Subcutaneous preadipocyte (primary cell): ENCODE measurements around the gene MMAB. TPM values are rescaled to one million over a fixed set of nuclear protein-coding genes. Genes with fewer than 3 reads are reported as not detected.

Experiments used
- total RNA-seq: library from RNA; depleted of rRNA; stranded (reverse); fragments of >200 nt; gene quantifications from 2 replicates; pipeline ENCODE4 v1.2.3, GENCODE V29; 2012

The MMAB gene
- 75.7 and 78.3 TPM in 2 replicates for total RNA-seq

DNA sequence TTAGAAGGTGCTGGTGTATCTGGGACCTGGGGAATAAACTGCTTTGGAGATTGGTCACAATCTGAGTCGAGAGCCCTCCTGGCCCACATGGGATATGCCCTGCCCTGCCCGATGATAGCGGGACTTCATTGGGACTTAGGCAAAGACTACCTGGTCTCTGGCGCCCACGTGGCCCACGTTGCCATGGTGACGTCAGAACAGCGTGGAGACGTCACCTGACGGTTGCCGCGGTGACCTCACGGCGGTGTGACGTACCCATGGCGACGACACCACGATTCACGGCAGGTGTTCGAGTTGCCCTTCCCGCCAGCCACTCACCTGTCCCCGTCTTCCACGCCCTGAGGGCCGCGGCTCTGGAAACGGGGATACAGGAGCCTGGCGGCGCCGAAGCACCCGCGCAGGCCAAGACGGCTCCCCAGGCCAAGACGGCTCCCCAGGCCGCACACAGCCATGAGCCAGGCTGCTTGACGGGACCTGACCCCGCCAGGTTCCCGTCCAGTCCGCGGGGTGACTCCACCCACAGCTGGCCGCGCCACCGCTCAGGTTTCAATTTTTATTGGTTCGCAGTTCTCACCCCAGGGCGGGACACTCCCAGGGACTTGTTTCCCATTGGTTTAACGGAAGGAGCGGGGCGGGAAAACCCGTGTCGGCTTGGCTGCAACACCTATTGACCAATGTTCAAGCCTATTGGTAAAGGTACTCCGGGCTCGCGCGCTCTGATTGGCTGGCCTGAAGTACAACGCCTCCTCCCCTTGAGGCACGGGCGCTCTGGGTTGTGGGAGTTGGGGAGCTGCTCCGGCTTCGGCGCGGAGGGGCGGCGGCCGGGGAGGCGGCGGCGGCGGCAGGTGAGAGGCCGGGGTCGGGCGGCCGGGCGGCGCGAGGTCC lies at the start of gene MMAB, which contains the start of gene MVK:
Gene MMAB, minus strand, starts transcription at position 476 of the 885 bp plus-strand sequence. Its CDS starts 24 bp downstream, at position 452.
Gene MVK, plus strand, starts transcription at position 766 of the 885 bp plus-strand sequence. CDS start 1,029 bp downstream, outside the sequence.

Other genes starting within 250 kb of the MMAB start
- not detected in 2 replicates for gene MYO1H, start 225.6 kb downstream of the MMAB start, total RNA-seq
- 71.3 and 72.5 TPM in 2 replicates for gene KCTD10, start 96.2 kb downstream of the MMAB start, total RNA-seq
- 23.9 and 34.6 TPM in 2 replicates for gene UBE3B, start 95.9 kb downstream of the MMAB start, total RNA-seq
- gene MVK, start 290 bp upstream of the MMAB start, total RNA-seq, result 29.0 and 43.0 TPM in 2 replicates
- under 0.01 and 0.20 TPM in 2 replicates for gene FAM222A, start 140.3 kb upstream of the MMAB start, total RNA-seq